Measurements from ENCODE around the gene SLC35F3. TPM values are rescaled to one million over a fixed set of nuclear protein-coding genes. Genes with fewer than 3 reads are reported as not detected.
"Not testable (repeated sequence)": the region's sequence is repeated elsewhere in the genome, so short reads cannot be mapped to it uniquely, and the experiment has no call there.

SLC35F3 gene
- total and polyA plus RNA-seq, 2 donors, result 0.04 to 0.32 TPM

GRCh38 chr1:233885196-233885920, 19.1 kb upstream of the SLC35F3 start:
- no peaks in the 10 kb centered on the region for H3K36me3 ChIP-seq (ENCODE audit: insufficient read depth)
- 46% methylated on average over 9 of the region's 9 CpGs for WGBS
- DNase-seq (ENCODE audit: extremely low spot score), result no peak
- H3K4me1 ChIP-seq (ENCODE audit: insufficient read depth), result no peaks in the 10 kb centered on the region
- no peak overlapping the region for H3K27ac ChIP-seq (ENCODE audit: low read depth)
- H3K4me3 ChIP-seq (ENCODE audit: low read depth, low read length), result no peak overlapping the region

- DNase-seq (ENCODE audit: extremely low spot score), result not testable (repeated sequence)
Measured at GRCh38 chr1:233891151-233891550, 13.3 kb upstream of the SLC35F3 start.

GRCh38 chr1:233897325-233898162, 6.9 kb upstream of the SLC35F3 start:
- Histone ChIP-seq H3K4me1 (ENCODE audit: insufficient read depth) (no peaks in the 10 kb centered on the region), H3K36me3 (ENCODE audit: insufficient read depth) (no peaks in the 10 kb centered on the region), H3K4me3 (ENCODE audit: low read depth, low read length) (no peak overlapping the region), H3K27ac (ENCODE audit: low read depth) (no peak overlapping the region)
- 53% methylated on average over 6 of the region's 6 CpGs for WGBS
- no peak for DNase-seq (ENCODE audit: extremely low spot score)

More at GRCh38 chr1:233891151-233891550, 13.3 kb upstream of the SLC35F3 start:
- H3K36me3 ChIP-seq (ENCODE audit: insufficient read depth); H3K27ac ChIP-seq (ENCODE audit: low read depth); H3K4me1 ChIP-seq (ENCODE audit: insufficient read depth); H3K4me3 ChIP-seq (ENCODE audit: low read depth, low read length): not testable (repeated sequence)
- WGBS, result 77% methylated on average over 2 of the region's 2 CpGs

- Histone ChIP-seq H3K4me3 (ENCODE audit: low read depth, low read length) (no peak overlapping the region), H3K4me1 (ENCODE audit: insufficient read depth) (no peaks in the 10 kb centered on the region), H3K36me3 (ENCODE audit: insufficient read depth) (no peaks in the 10 kb centered on the region), H3K27ac (ENCODE audit: low read depth) (no peak overlapping the region)
- no peak for DNase-seq (ENCODE audit: extremely low spot score)
- 65% methylated on average over 3 of the region's 3 CpGs for WGBS
Measured at GRCh38 chr1:233901495-233901894, 3.0 kb upstream of the SLC35F3 start.

GRCh38 chr1:233905416-233906051, 1.1 kb downstream of the SLC35F3 start:
- WGBS, result 4% methylated on average over 40 of the region's 40 CpGs
- DNase-seq (ENCODE audit: extremely low spot score), result no peak
- no peaks in the 10 kb centered on the region for H3K36me3 ChIP-seq (ENCODE audit: insufficient read depth)
- no peak overlapping the region for H3K27ac ChIP-seq (ENCODE audit: low read depth)
- H3K4me3 ChIP-seq (ENCODE audit: low read depth, low read length), result no peak overlapping the region
- H3K4me1 ChIP-seq (ENCODE audit: insufficient read depth), result no peaks in the 10 kb centered on the region

- Histone ChIP-seq H3K36me3 (ENCODE audit: insufficient read depth) (no peaks in the 10 kb centered on the region), H3K4me3 (ENCODE audit: low read depth, low read length) (no peak overlapping the region), H3K4me1 (ENCODE audit: insufficient read depth) (no peaks in the 10 kb centered on the region), H3K27ac (ENCODE audit: low read depth) (no peak overlapping the region)
- DNase-seq (ENCODE audit: extremely low spot score), result no peak
Measured at GRCh38 chr1:233907151-233907550, 2.7 kb downstream of the SLC35F3 start.

GRCh38 chr1:233908092-233908491, 3.6 kb downstream of the SLC35F3 start:
- DNase-seq (ENCODE audit: extremely low spot score), result no peak
- Histone ChIP-seq H3K4me3 (ENCODE audit: low read depth, low read length) (no peak overlapping the region), H3K36me3 (ENCODE audit: insufficient read depth) (no peaks in the 10 kb centered on the region), H3K4me1 (ENCODE audit: insufficient read depth) (no peaks in the 10 kb centered on the region), H3K27ac (ENCODE audit: low read depth) (no peak overlapping the region)

- no peaks in the 10 kb centered on the region for H3K4me1 ChIP-seq (ENCODE audit: insufficient read depth)
- no peak overlapping the region for H3K4me3 ChIP-seq (ENCODE audit: low read depth, low read length)
- WGBS, result 65% methylated on average over 1 of the region's 1 CpG
- no peak overlapping the region for H3K27ac ChIP-seq (ENCODE audit: low read depth)
- no peaks in the 10 kb centered on the region for H3K36me3 ChIP-seq (ENCODE audit: insufficient read depth)
- DNase-seq (ENCODE audit: extremely low spot score), result no peak
Measured at GRCh38 chr1:233909195-233909594, 4.7 kb downstream of the SLC35F3 start.

- Histone ChIP-seq H3K36me3 (ENCODE audit: insufficient read depth) (no peaks in the 10 kb centered on the region), H3K4me1 (ENCODE audit: insufficient read depth) (no peaks in the 10 kb centered on the region), H3K4me3 (ENCODE audit: low read depth, low read length) (no peak overlapping the region), H3K27ac (ENCODE audit: low read depth) (no peak overlapping the region)
- WGBS, result 84% methylated on average over 8 of the region's 8 CpGs
- no peak for DNase-seq (ENCODE audit: extremely low spot score)
Measured at GRCh38 chr1:233912447-233912846, 8.0 kb downstream of the SLC35F3 start.

GRCh38 chr1:233912909-233913308, 8.4 kb downstream of the SLC35F3 start:
- no peak for DNase-seq (ENCODE audit: extremely low spot score)
- 35% methylated on average over 4 of the region's 4 CpGs for WGBS
- Histone ChIP-seq H3K4me1 (ENCODE audit: insufficient read depth) (no peaks in the 10 kb centered on the region), H3K4me3 (ENCODE audit: low read depth, low read length) (no peak overlapping the region), H3K27ac (ENCODE audit: low read depth) (no peak overlapping the region), H3K36me3 (ENCODE audit: insufficient read depth) (no peaks in the 10 kb centered on the region)

- WGBS, result 73% methylated on average over 5 of the region's 5 CpGs
- no peak overlapping the region for H3K27ac ChIP-seq (ENCODE audit: low read depth)
- no peak overlapping the region for H3K4me3 ChIP-seq (ENCODE audit: low read depth, low read length)
- no peaks in the 10 kb centered on the region for H3K36me3 ChIP-seq (ENCODE audit: insufficient read depth)
- no peaks in the 10 kb centered on the region for H3K4me1 ChIP-seq (ENCODE audit: insufficient read depth)
- DNase-seq (ENCODE audit: extremely low spot score), result no peak
Measured at GRCh38 chr1:233916706-233917105, 12.2 kb downstream of the SLC35F3 start.

GRCh38 chr1:233919786-233920185, 15.3 kb downstream of the SLC35F3 start:
- Histone ChIP-seq H3K27ac (ENCODE audit: low read depth) (no peak overlapping the region), H3K4me1 (ENCODE audit: insufficient read depth) (no peaks in the 10 kb centered on the region), H3K36me3 (ENCODE audit: insufficient read depth) (no peaks in the 10 kb centered on the region), H3K4me3 (ENCODE audit: low read depth, low read length) (no peak overlapping the region)
- no peak for DNase-seq (ENCODE audit: extremely low spot score)
- WGBS, result 73% methylated on average over 7 of the region's 7 CpGs

GRCh38 chr1:233928123-233928522, 23.6 kb downstream of the SLC35F3 start:
- no peak overlapping the region for H3K4me3 ChIP-seq (ENCODE audit: low read depth, low read length)
- no peak overlapping the region for H3K27ac ChIP-seq (ENCODE audit: low read depth)
- WGBS, result 70% methylated on average over 2 of the region's 2 CpGs
- no peak for DNase-seq (ENCODE audit: extremely low spot score)
- H3K4me1 ChIP-seq (ENCODE audit: insufficient read depth), result no peaks in the 10 kb centered on the region
- no peaks in the 10 kb centered on the region for H3K36me3 ChIP-seq (ENCODE audit: insufficient read depth)

GRCh38 chr1:233933339-233933738, 28.9 kb downstream of the SLC35F3 start:
- no peaks in the 10 kb centered on the region for H3K4me1 ChIP-seq (ENCODE audit: insufficient read depth)
- WGBS, result 94% methylated on average over 4 of the region's 4 CpGs
- H3K27ac ChIP-seq (ENCODE audit: low read depth), result no peak overlapping the region
- no peak overlapping the region for H3K4me3 ChIP-seq (ENCODE audit: low read depth, low read length)
- no peak for DNase-seq (ENCODE audit: extremely low spot score)
- no peaks in the 10 kb centered on the region for H3K36me3 ChIP-seq (ENCODE audit: insufficient read depth)
